GM21515 (cell line): ENCODE data around the gene CKAP4.

ENCODE experiments used
- ATAC-seq: cut with Tn5 transposase; IDR thresholded peaks from one replicate; pipeline ENCODE4 v1.9.1; 2021; ENCODE audit not compliant: unreplicated experiment

CKAP4 gene

DNA sequence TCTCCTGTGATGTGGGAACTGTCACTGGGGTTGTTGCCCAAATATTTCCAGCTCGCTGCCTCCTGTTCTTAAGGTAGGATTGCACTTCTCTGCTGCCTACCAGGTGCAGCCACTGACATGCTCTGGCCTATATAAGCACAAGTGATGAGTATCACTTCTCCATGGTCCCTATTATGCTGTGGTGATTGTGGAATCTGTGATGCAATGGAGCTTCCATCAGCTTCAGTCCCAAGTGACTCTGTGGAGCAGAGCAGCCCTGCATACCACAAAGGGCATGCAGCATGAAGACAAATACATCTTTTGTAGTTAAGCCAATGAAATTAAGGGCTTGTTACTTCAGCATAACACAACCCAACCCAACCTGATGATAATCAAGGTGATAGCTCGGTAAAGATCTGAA is 43.5 kb downstream of the CKAP4 start:
- ATAC-seq, result no peak

DNA sequence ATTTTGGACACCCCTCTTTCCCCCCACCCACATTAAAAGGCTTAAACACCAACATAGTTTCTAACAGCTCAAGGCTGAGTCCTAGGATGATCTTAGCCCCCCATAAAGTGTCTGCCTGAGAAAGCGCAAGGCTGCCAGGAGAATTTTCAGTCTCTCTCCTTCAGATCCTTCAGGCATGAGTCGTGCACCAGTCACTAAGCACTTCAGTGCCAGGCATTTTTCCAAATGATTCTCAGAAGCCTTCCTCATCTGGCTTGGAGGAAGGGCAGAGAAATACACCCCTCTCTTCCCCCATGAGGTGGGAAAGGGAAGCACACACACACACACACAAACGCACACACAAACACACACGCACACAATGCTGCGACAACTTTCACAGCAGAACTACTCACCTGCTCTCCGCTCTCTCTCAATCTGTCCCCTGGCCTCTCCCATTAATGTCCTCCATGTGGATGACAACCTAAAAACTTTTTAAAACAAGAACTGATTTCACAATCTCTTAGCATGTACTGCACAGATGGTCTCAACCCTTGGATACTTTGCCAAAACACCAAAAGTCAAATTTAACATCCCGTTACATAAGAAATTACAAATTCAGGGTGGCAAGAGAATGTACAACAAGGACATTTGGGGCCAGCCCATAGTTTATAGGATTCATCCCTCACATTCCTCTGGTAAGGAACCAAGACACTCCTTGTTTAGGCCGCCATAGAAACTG is 49.8 kb downstream of the CKAP4 start:
- no peak for ATAC-seq

DNA sequence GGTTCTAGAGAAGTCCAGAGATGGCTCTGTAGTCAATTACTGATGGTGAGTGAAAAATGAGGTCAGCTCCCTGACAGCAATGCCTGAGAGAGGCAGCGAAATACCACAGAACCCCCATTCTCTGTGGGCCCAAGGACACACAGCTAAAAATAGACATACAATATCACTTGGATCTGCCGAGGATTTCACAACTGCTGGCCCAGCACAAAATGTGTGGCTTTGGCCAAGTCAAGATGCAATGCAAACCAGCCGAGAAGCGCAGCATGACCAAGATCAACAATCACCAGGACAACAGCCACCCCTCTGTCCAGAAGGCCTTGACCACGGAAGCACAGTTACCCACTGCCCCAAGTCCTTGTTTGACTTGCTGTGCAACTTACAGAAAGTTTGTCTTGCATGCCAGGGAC is 52.2 kb downstream of the CKAP4 start:
- ATAC-seq, result no peak

DNA sequence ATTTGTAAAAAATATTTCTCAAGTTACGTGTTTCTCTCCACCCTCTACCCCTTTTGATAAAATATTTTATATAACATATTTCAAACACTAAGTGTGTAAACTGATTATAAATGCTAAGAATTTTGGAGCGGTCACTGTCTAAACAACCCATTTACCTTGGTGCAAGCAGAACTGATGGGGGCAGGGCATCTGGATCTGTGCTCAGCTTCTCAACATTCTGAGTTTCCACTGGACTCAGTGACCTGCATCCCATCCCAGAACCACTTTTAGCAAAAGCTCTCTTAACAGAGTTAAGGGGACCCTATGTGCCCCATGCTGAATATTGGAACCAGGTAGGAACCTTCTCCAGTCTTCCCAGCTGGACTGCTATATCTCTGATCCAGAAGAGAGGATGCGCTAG is 53.5 kb downstream of the CKAP4 start:
- ATAC-seq, result no peak

DNA sequence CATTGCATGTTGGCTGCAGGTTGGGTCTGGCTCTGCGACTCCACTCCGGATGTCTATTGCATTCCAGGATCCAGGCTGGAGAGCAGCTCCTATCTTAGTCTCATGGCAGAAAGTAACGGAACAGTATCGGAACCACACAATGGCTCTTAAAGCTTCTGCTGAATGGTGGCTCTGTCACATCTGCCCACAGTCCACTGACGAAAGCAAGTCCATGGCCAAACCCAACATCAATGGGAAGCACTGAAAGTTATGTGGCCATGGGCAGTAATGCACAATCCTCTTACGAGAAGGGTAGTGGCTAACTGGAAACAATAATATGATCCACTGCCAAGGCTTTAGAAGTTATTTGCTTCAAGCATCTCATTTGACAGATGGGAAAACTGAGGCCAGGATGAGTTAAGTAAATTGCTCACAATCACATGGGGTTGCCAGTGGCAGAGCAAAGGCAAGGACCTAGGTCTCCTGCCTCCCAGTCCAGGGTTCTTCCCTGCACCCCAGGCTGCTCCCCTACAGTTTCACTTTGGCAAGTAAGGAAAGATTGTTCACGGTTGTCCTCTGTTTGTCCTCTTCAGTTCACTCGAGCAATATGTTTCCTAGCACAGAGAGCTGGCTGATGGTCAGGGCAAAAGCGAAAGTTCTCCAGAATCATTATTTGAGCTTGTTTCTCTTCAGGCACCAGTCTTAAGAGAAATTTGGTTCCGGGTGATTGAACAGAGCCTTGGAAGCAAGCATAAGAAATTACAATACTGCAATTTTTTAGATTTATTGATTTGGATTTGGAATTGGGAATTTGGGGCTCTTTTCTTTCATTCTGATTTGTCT is 54.2 kb downstream of the CKAP4 start:
- no peak for ATAC-seq

DNA sequence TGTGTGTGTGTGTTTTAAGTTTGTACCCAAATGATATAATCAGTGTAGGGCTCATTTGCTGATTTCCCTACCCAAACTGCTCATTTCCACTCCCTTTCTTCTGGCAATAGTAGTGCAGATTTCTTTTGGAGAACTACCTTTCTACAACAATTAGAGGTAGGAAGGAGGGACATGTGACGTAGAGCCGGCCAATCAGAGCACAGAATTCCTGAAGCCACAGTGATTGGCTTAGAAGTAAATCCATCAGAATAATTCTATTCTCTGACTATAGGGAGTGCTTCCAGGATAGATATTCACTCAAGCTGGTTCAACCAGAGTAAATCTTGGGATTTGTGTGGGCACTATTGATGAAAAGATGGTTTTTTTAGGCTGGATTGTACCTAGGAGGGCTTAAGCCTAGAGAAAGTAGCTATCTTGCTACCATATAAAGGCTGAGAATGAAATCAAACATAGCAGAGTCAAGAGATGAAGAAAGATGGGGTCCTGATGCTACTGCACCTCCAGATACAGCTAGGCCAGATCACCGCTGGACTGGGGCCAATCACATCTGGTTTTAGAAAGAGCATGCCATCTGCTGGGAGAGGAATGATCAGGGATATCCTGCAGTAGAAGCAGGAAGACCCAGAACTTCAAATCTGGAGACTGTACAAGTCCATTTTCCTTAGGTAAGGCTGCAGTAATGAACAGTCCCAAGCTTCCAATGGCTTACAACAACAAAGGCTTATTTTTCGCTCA is 55.0 kb downstream of the CKAP4 start:
- ATAC-seq, result no peak

DNA sequence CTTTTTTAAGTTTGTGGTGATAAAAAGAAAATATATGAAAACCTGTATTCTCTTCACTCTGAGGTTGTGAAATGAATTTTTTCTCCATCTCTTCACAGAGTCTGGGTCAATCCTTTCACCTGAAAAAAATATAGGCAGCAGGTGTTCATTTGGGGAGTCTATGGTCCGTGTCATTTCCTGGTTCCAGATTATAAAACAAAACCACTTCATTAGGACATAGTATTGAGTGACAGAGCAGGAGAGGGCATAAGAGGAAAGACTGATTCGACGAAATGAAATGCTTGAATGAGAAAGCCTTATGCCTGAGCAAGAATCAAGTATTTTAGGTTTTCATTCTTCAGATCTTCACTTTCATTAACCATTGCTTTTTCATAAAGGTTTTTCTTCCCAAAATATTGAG is 57.2 kb downstream of the CKAP4 start:
- no peak for ATAC-seq

DNA sequence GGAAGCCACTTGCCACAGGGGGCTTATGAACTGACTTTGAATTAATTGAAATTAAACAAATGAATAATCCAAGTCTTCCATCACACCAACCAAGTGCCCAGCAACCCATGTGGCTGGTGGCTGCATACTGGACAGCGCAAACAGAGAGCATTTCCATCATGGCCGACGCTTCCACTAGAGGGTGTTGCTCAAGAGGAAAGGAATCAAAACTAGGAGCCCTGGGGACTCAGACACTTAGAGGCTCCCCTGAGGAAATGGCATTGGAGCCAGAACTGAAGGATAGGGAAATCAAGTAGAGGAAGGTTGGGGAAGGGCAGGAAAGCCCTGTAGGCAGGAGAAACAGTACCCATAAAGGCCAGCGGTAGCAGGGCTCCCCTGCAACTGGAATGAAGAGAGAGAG is 58.5 kb downstream of the CKAP4 start:
- no peak for ATAC-seq

DNA sequence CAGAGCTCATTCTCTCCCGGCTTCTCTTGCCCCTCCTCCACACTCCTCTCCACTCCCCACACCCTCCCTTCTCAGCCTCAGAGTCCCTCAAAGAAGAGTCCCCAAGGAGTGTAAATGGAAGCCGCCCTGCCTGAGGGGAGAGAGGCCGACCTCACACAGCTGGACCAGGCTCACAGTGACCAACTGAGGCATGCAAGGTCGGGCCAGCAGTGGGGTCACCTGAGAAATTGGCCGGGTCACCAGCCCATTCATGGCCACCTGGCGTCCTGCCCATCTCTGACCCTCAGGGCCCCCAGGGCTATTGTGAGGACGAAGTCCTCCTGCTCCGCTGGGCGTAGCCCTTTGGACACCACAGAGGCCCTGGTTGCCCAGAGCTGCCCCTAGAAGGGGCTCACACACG is 59.6 kb downstream of the CKAP4 start:
- ATAC-seq, result no peak
